ENCODE results near the gene PCYT2. TPM values are rescaled to one million over a fixed set of nuclear protein-coding genes. Genes with fewer than 3 reads are reported as not detected.

Gene PCYT2
- total and polyA plus RNA-seq, 8 donors = 12.7 to 57.7 (median 19.6) TPM

DNA sequence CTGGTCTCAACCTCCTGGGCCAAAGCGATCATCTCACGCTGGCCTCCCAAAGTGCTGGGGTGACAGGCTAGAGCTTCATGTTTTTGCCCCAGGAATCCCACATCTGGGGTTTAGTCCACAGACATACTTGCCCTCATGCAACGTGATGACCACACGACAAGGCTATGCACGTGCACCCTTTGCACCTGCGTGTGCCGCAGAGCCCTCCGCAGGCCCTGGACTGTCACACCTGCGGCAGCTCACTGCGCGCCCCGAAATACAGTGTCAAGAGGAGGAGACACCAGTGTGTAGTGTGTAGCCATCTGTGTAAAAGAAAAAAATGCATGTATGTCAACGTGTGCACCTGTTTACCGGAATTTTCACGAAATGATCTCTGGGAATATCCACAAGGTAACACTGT is 39.3 kb upstream of the PCYT2 start:
- H3K27ac ChIP-seq = no peak overlapping the region
- H3K4me3 ChIP-seq = no peak overlapping the region
- H3K36me3 ChIP-seq = no peaks in the 10 kb centered on the region
- TF ChIP-seq, protein P1, sequence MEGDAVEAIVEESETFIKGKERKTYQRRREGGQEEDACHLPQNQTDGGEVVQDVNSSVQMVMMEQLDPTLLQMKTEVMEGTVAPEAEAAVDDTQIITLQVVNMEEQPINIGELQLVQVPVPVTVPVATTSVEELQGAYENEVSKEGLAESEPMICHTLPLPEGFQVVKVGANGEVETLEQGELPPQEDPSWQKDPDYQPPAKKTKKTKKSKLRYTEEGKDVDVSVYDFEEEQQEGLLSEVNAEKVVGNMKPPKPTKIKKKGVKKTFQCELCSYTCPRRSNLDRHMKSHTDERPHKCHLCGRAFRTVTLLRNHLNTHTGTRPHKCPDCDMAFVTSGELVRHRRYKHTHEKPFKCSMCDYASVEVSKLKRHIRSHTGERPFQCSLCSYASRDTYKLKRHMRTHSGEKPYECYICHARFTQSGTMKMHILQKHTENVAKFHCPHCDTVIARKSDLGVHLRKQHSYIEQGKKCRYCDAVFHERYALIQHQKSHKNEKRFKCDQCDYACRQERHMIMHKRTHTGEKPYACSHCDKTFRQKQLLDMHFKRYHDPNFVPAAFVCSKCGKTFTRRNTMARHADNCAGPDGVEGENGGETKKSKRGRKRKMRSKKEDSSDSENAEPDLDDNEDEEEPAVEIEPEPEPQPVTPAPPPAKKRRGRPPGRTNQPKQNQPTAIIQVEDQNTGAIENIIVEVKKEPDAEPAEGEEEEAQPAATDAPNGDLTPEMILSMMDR (IDR thresholded peaks at IDR 0.05) = no peak
- no peaks in the 10 kb centered on the region for H3K9me3 ChIP-seq
- DNase-seq = no peak
- ATAC-seq = no peak
- no peaks in the 10 kb centered on the region for H3K27me3 ChIP-seq
- intact Hi-C loops (cut with DNase I) = no loop called here
- H3K4me1 ChIP-seq = no peaks in the 10 kb centered on the region

DNA sequence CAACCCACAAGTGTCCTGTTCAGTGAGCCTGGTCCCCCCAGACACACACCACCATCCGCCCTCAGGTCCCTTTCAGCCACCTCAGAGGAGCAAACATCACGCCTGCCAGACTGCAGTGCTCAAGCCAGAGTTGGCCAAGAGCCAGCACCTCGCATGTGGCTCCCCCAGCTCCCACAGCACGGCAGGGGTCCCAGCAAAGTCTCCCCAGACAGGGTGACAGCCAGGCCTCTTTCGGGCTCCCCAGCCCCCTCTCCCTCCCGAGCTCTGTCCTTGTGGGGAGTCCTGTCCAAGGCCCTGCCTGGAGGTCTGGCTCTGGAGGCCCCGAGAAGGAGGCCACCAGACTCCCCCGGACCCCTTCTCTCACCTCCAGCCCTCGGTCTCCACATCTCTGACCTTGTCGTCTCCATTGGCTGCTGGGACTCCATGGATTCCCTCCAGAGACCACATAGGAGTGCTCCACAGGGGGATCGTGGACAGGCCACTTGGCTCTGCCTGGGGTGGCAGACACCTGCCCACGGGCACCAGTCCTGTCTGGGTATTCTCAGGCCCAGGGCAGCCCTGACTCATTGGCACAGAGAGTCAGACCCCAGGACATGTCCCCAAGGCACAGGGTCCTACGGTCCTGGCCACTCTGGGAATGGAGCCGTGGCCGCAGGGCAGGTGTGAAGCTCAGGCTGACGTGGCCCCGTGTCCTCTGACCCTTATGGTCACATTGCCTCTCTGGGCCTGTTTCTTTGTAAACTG is 37.6 kb upstream of the PCYT2 start:
- intact Hi-C loops (cut with DNase I) = no loop called here

DNA sequence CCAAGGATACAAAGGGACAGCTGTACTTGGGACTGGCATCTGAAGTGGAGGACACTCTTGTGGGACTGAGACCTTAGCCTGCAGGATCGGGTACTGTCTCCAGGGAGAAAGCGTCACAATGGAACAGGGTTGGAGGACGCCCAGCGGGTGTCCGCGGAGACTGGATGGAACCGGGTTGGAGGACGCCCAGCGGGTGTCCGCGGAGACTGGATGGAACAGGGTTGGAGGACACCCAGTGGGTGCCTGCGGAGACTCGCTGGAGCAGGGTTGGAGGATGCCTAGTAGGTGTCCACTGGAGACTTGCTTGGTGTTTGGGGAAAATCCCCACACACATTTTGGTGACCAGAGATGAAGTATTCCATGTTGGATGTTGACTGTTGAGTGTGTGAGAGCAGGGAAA is 36.0 kb upstream of the PCYT2 start, which contains the start of gene MYADML2:
Gene MYADML2 (minus strand): TSS at position 45 of the 400 bp plus-strand sequence. CDS start 5,492 bp downstream, outside the sequence.
- no peaks in the 10 kb centered on the region for H3K36me3 ChIP-seq
- H3K4me3 ChIP-seq = no peak within 1 kb of the TSS
- intact Hi-C loops (cut with DNase I) = no loop called here
- DNase-seq (no peak), ATAC-seq (no peak)
- H3K27me3 ChIP-seq = peaks cover 0 to 25% of the 10 kb centered on the region in 2 donors
- no peak within 1 kb of the TSS for H3K27ac ChIP-seq
- H3K4me1 ChIP-seq = no peaks in the 10 kb centered on the region
- TF ChIP-seq, protein P1 (IDR thresholded peaks at IDR 0.05) = no peak
- H3K9me3 ChIP-seq = no peaks in the 10 kb centered on the region

More for the DNA sequence above, 37.6 kb upstream of the PCYT2 start:
- no peak for DNase-seq
- peaks cover 0 to 12% of the 10 kb centered on the region in 2 donors for H3K27me3 ChIP-seq
- TF ChIP-seq, protein P1 (IDR thresholded peaks at IDR 0.05) = no peak
- no peak overlapping the region for H3K27ac ChIP-seq
- no peak for ATAC-seq
- H3K9me3 ChIP-seq = no peaks in the 10 kb centered on the region
- no peak overlapping the region for H3K4me3 ChIP-seq
- no peaks in the 10 kb centered on the region for H3K36me3 ChIP-seq
- H3K4me1 ChIP-seq = no peaks in the 10 kb centered on the region

DNA sequence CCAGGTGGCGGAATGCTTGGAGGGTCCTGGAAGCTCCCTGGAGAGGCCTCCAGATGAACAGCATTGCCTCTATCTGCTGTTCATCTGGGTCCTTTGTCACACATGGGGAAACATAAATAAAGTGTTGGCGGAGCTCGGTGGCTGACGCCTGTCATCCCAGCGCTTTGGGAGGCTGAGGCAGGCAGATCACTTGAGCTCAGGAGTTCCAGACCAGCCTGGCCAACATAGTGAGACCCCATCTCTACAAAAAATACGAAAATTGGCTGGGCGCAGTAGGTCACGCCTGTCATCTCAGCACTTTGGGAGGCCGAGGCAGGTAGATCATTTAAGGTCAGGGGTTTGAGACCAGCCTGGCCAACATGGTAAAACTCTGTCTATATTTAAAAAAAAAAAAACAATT is 33.7 kb upstream of the PCYT2 start:
- Histone ChIP-seq H3K27me3 (peaks cover 0 to 46% of the 10 kb centered on the region in 2 donors), H3K4me3 (no peak overlapping the region), H3K4me1 (no peaks in the 10 kb centered on the region), H3K9me3 (no peaks in the 10 kb centered on the region), H3K27ac (no peak overlapping the region), H3K36me3 (no peaks in the 10 kb centered on the region)
- DNase-seq = no peak
- intact Hi-C loops (cut with DNase I) = no loop called here
- no peak for ATAC-seq
- TF ChIP-seq, protein P1 (IDR thresholded peaks at IDR 0.05) = no peak

DNA sequence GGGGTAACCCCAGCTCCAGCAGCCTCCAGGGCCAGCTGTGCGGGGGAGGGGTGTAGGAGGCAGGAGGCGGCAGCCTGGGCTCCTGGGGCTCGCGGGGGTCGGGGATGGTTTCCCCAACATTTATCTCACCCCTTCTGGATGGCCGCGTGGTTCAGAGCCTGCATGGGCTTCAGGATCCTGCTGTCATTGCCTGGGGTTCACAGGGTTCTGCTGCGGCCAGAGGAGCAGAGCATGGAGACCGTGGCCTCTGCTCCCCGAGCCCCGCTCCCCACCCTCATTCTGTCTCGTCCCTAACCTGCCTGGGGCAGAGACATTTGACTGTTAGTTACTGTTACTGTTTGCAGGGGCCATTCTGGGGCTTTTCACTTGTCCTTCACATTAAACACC is 31.0 kb upstream of the PCYT2 start:
- intact Hi-C loops (cut with DNase I) = no loop called here
- H3K27me3 ChIP-seq = peaks cover 0 to 64% of the 10 kb centered on the region in 2 donors
- H3K27ac ChIP-seq = no peak overlapping the region
- no peaks in the 10 kb centered on the region for H3K9me3 ChIP-seq
- H3K4me1 ChIP-seq = peaks cover 0 to 8% of the 10 kb centered on the region in 2 donors
- ATAC-seq (no peak), DNase-seq (no peak)
- H3K4me3 ChIP-seq = no peak overlapping the region
- TF ChIP-seq, protein P1 (IDR thresholded peaks at IDR 0.05) = no peak
- H3K36me3 ChIP-seq = no peaks in the 10 kb centered on the region
